Mesothelial cell of epicardium (in vitro differentiated cells): Measurements from ENCODE around the gene PLCB4. TPM values are rescaled to one million over a fixed set of nuclear protein-coding genes. Genes with fewer than 3 reads are reported as not detected.
A peak's percentile ranks its signal among the peaks of the same experiment; 100 is the strongest.

Experiments used
- DNase-seq, 2 experiments: peaks; one replicate each; pipeline ENCODE4 v3.0.0; 2021; ENCODE audit warnings: low spot score in 2 of 2; ENCODE audit not compliant: unreplicated experiment in 2 of 2
- H3K27ac Mint-ChIP-seq: 2 replicates; pipeline ENCODE4 v1.8.0; 2021; ENCODE audit warnings: mixed read lengths
- H3K27me3 Mint-ChIP-seq: 2 replicates; pipeline ENCODE4 v1.8.0; 2021; ENCODE audit warnings: low read depth, mixed read lengths
- H3K36me3 Mint-ChIP-seq: 2 replicates; pipeline ENCODE4 v1.8.0; 2021; ENCODE audit warnings: mixed read lengths
- H3K4me1 Mint-ChIP-seq: 2 replicates; pipeline ENCODE4 v1.8.0; 2021; ENCODE audit warnings: mixed read lengths
- H3K4me3 Mint-ChIP-seq: 2 replicates; pipeline ENCODE4 v1.8.0; 2021; ENCODE audit warnings: mild to moderate bottlenecking, moderate library complexity, mixed read lengths
- H3K9me3 Mint-ChIP-seq: 2 replicates; pipeline ENCODE4 v1.8.0; 2021; ENCODE audit warnings: mixed read lengths
- total RNA-seq: library from RNA; stranded (reverse); gene quantifications from 3 replicates; pipeline ENCODE4 v1.2.1, GENCODE V29; 2021
- TF ChIP-seq, protein P1 (sequence below): fragments of 200-600 bp; sonication (generic); IDR thresholded peaks from one replicate; pipeline ENCODE4 v1.5.0; 2021; ENCODE audit warnings: antibody characterized with exemption; ENCODE audit not compliant: unreplicated experiment

Gene PLCB4
- total RNA-seq, 1 donor from 2014 or later = 14.0 TPM

GRCh38 chr20:9154464-9155024 is 85.7 kb downstream of the PLCB4 start:
- H3K4me1 Mint-ChIP-seq = no peaks in the 10 kb centered on the region
- no peak overlapping the region for H3K4me3 Mint-ChIP-seq
- peaks cover 14% of the 10 kb centered on the region for H3K36me3 Mint-ChIP-seq
- no peak overlapping the region for H3K27ac Mint-ChIP-seq
- H3K27me3 Mint-ChIP-seq = no peaks in the 10 kb centered on the region
- DNase-seq = no peak
- H3K9me3 Mint-ChIP-seq = peaks cover 23% of the 10 kb centered on the region
- TF ChIP-seq, protein P1, sequence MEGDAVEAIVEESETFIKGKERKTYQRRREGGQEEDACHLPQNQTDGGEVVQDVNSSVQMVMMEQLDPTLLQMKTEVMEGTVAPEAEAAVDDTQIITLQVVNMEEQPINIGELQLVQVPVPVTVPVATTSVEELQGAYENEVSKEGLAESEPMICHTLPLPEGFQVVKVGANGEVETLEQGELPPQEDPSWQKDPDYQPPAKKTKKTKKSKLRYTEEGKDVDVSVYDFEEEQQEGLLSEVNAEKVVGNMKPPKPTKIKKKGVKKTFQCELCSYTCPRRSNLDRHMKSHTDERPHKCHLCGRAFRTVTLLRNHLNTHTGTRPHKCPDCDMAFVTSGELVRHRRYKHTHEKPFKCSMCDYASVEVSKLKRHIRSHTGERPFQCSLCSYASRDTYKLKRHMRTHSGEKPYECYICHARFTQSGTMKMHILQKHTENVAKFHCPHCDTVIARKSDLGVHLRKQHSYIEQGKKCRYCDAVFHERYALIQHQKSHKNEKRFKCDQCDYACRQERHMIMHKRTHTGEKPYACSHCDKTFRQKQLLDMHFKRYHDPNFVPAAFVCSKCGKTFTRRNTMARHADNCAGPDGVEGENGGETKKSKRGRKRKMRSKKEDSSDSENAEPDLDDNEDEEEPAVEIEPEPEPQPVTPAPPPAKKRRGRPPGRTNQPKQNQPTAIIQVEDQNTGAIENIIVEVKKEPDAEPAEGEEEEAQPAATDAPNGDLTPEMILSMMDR = no peak

- H3K4me1 Mint-ChIP-seq = peaks cover 8% of the 10 kb centered on the region
- no peaks in the 10 kb centered on the region for H3K27me3 Mint-ChIP-seq
- H3K27ac Mint-ChIP-seq = no peak overlapping the region
- peaks cover 8% of the 10 kb centered on the region for H3K36me3 Mint-ChIP-seq
- TF ChIP-seq, protein P1 = no peak
- peaks cover 19% of the 10 kb centered on the region for H3K9me3 Mint-ChIP-seq
- no peak for DNase-seq
- no peak overlapping the region for H3K4me3 Mint-ChIP-seq
These were observed 87.8 kb downstream of the PLCB4 start for GRCh38 chr20:9156529-9157280.

GRCh38 chr20:9160331-9160730 is 91.4 kb downstream of the PLCB4 start:
- Mint-ChIP-seq H3K4me1 (peaks cover 8% of the 10 kb centered on the region), H3K27ac (no peak overlapping the region), H3K27me3 (no peaks in the 10 kb centered on the region), H3K36me3 (no peaks in the 10 kb centered on the region), H3K9me3 (no peaks in the 10 kb centered on the region), H3K4me3 (no peak overlapping the region)
- TF ChIP-seq, protein P1 = no peak
- DNase-seq = no peak

DNA sequence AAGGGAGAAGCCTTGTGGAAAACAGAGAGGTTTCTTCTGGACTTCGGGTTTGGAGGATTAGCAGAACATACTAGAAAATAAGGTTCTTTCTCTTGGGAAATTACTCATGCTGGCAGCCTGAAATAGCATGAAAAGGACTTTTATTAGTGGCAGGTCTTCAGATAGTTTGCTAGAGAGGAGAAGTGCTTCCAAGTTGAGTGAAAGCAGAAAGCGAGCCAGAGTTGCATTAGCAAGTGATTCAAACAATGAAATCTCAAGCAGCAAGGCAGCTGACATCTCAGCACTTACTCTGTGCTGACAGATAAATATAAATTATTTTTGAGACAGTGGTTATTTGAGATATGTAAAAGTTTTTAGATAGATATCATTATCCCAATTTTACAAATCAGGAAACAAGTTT is 91.9 kb downstream of the PLCB4 start:
- Mint-ChIP-seq H3K36me3 (no peaks in the 10 kb centered on the region), H3K27ac (peak overlapping the region; percentile 8), H3K4me1 (peaks cover 8% of the 10 kb centered on the region), H3K9me3 (no peaks in the 10 kb centered on the region), H3K27me3 (no peaks in the 10 kb centered on the region), H3K4me3 (no peak overlapping the region)
- TF ChIP-seq, protein P1 = no peak
- DNase-seq = no peak

- no peak for DNase-seq
- no peak overlapping the region for H3K27ac Mint-ChIP-seq
- H3K9me3 Mint-ChIP-seq = no peaks in the 10 kb centered on the region
- H3K4me3 Mint-ChIP-seq = no peak overlapping the region
- no peaks in the 10 kb centered on the region for H3K36me3 Mint-ChIP-seq
- TF ChIP-seq, protein P1 = no peak
- H3K4me1 Mint-ChIP-seq = peaks cover 8% of the 10 kb centered on the region
- H3K27me3 Mint-ChIP-seq = no peaks in the 10 kb centered on the region
These were observed 92.4 kb downstream of the PLCB4 start for GRCh38 chr20:9161311-9161710.
